Transverse colon (tissue), 4 donors: ENCODE measurements around the gene CDH24.

ENCODE experiments used
- CTCF ChIP-seq, 5 experiments: fragments of 200-600 bp in 3 of 5; fragments of 450-650 bp in 2 of 5; sonication (generic) in 3 of 5; IDR thresholded peaks; 1 replicate in 2 of 5; 2 replicates in 3 of 5; pipeline ENCODE4 v1.5.1; 2016 to 2017; ENCODE audit warnings: antibody characterized with exemption in 5 of 5, inconsistent platforms in 3 of 5, mild to moderate bottlenecking in 2 of 5, moderate library complexity in 1 of 5
- EP300 ChIP-seq: sonication (generic); formaldehyde crosslinking; IDR thresholded peaks from one replicate; pipeline ENCODE4 v1.6.1; 2017; ENCODE audit warnings: antibody characterized with exemption, low read depth
- POLR2A ChIP-seq: fragments of 450-650 bp; IDR thresholded peaks from one replicate; pipeline ENCODE4 v1.6.1; 2016; ENCODE audit warnings: antibody characterized with exemption, mild to moderate bottlenecking, moderate library complexity
- POLR2AphosphoS5 ChIP-seq, 3 donors: sonication (generic); formaldehyde crosslinking; IDR thresholded peaks; one replicate each; pipeline ENCODE4 v1.6.1; 2016; ENCODE audit warnings: antibody characterized with exemption in 3 of 3

- TF ChIP-seq CTCF (IDR thresholded peaks at IDR 0.05) (no peak), POLR2A (no peak), POLR2AphosphoS5 (IDR thresholded peaks at IDR 0.05) (no peak), EP300 (no peak)
Measured at GRCh38 chr14:23021889-23022442, 35.4 kb downstream of the CDH24 start.
